ENCODE results near the gene MMP12. TPM values are rescaled to one million over a fixed set of nuclear protein-coding genes. Genes with fewer than 3 reads are reported as not detected.

MMP12 gene
- total RNA-seq, 1 donor: 0.36 TPM

DNA sequence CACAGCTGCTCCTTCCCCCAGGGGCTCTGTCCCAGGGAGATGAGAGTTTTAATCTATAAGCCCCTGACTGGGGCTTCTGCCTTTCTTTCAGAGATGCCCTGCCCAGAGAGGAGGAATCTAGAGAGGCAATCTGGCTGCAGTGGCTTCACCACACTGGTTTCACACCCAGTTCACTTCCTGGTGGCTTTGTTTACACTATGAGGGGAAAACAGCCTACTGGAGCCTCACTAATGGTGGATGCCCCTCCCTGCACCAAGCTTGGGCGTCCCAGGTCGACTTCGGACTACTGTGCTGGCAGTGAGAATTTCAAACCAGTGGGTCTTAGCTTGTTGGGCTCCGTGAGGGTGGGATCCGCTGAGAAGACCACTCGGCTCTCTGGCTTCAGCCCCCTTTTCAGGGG, 55.3 kb downstream of the MMP12 start:
- Histone ChIP-seq H3K4me1 (ENCODE audit: insufficient read depth, low read length) (no peaks in the 10 kb centered on the region), H3K4me3 (ENCODE audit: insufficient read depth, low read length) (no peak overlapping the region), H2AFZ (ENCODE audit: low read length) (no peak overlapping the region), H3K36me3 (ENCODE audit: insufficient read depth, low read length) (no peaks in the 10 kb centered on the region), H3K79me2 (ENCODE audit: insufficient read depth, low read length) (no peaks in the 10 kb centered on the region), H3K9me3 (ENCODE audit: low read depth, low read length) (no peaks in the 10 kb centered on the region), H3K27me3 (ENCODE audit: insufficient read depth, low read length) (peaks cover 17% of the 10 kb centered on the region), H4K20me1 (ENCODE audit: insufficient read depth, low read length) (no peaks in the 10 kb centered on the region), H3K4me2 (ENCODE audit: insufficient read depth, low read length) (no peak overlapping the region), H3K27ac (ENCODE audit: low read depth, low read length) (no peak overlapping the region)
- TF ChIP-seq, protein P1, sequence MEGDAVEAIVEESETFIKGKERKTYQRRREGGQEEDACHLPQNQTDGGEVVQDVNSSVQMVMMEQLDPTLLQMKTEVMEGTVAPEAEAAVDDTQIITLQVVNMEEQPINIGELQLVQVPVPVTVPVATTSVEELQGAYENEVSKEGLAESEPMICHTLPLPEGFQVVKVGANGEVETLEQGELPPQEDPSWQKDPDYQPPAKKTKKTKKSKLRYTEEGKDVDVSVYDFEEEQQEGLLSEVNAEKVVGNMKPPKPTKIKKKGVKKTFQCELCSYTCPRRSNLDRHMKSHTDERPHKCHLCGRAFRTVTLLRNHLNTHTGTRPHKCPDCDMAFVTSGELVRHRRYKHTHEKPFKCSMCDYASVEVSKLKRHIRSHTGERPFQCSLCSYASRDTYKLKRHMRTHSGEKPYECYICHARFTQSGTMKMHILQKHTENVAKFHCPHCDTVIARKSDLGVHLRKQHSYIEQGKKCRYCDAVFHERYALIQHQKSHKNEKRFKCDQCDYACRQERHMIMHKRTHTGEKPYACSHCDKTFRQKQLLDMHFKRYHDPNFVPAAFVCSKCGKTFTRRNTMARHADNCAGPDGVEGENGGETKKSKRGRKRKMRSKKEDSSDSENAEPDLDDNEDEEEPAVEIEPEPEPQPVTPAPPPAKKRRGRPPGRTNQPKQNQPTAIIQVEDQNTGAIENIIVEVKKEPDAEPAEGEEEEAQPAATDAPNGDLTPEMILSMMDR (IDR thresholded peaks at IDR 0.05; ENCODE audit: extremely low read depth, low read depth, low read length): no peak
- DNase-seq (ENCODE audit: insufficient read length, low spot score, missing footprints): no peak

DNA sequence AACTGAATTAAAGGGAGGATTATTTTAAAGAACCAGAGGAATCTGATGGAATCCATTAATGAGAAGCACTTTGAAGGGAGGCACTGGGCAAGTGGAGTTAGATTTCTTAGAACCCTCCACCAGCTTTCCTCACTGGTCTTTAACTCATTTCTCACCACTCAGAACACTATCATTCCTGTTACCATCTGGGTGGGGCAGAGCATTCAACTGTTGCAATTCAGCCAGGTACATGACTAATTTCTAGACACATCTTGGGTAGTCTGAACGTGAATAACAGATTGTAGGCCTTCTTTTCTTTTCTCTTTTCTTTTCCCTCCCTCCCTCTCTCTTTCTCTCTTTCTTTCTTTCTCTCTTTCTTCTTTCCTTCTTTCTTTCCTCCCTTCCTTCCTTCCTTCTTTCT, 61.3 kb downstream of the MMP12 start:
- no peak for DNase-seq (ENCODE audit: insufficient read length, low spot score, missing footprints)
- Histone ChIP-seq H3K9me3 (ENCODE audit: low read depth, low read length) (no peaks in the 10 kb centered on the region), H3K4me3 (ENCODE audit: insufficient read depth, low read length) (no peak overlapping the region), H3K79me2 (ENCODE audit: insufficient read depth, low read length) (no peaks in the 10 kb centered on the region), H3K36me3 (ENCODE audit: insufficient read depth, low read length) (no peaks in the 10 kb centered on the region), H2AFZ (ENCODE audit: low read length) (no peak overlapping the region), H3K4me2 (ENCODE audit: insufficient read depth, low read length) (no peak overlapping the region), H3K4me1 (ENCODE audit: insufficient read depth, low read length) (no peaks in the 10 kb centered on the region), H3K27me3 (ENCODE audit: insufficient read depth, low read length) (peaks cover 5% of the 10 kb centered on the region), H3K27ac (ENCODE audit: low read depth, low read length) (no peak overlapping the region), H4K20me1 (ENCODE audit: insufficient read depth, low read length) (no peaks in the 10 kb centered on the region)
- TF ChIP-seq, protein P1 (IDR thresholded peaks at IDR 0.05; ENCODE audit: extremely low read depth, low read depth, low read length): no peak

Small RNA genes lying within 50 kb of the gene (small RNA-seq; reads per million reads assigned to genes)
- not detected for gene RNU7-159P

Other genes with a start within 250 kb of the MMP12 start
- gene MMP20, start 249.7 kb downstream of the MMP12 start, total RNA-seq: not detected in 2 replicates
- not detected in 2 replicates for gene MMP27, start 169.2 kb downstream of the MMP12 start, total RNA-seq
- gene MMP8, start 150.0 kb downstream of the MMP12 start, total RNA-seq: under 0.01 TPM in 1 of 2 replicates, not detected in the other
- not detected in 2 replicates for gene MMP10, start 94.4 kb downstream of the MMP12 start, total RNA-seq
- 0.72 and 1.5 TPM in 2 replicates for gene MMP1, start 76.8 kb downstream of the MMP12 start, total RNA-seq
- gene MMP3, start 31.4 kb downstream of the MMP12 start, total RNA-seq: 1.8 and 5.1 TPM in 2 replicates
- 1.8 and 2.5 TPM in 2 replicates for gene MMP13, start 80.8 kb upstream of the MMP12 start, total RNA-seq
- 45.7 and 60.1 TPM in 2 replicates for gene DCUN1D5, start 217.2 kb upstream of the MMP12 start, total RNA-seq
- 82.2 and 100 TPM in 2 replicates for gene DYNC2H1, start 234.4 kb upstream of the MMP12 start, total RNA-seq

Data from osteoblast (primary cell).